Stimulated activated CD8-positive, alpha-beta memory T cell treated with anti-CD3 and anti-CD28 coated beads, Interleukin-12 subunit alpha, Interleukin-12 subunit beta, amount 100 ng/mL, for 1 hour (primary cell): ENCODE data around the gene CYP11A1.

Experiments
- DNase-seq: peaks from one replicate; pipeline ENCODE4 v3.0.0-alpha.2; 2020; ENCODE audit warnings: low read depth

The CYP11A1 gene

DNA sequence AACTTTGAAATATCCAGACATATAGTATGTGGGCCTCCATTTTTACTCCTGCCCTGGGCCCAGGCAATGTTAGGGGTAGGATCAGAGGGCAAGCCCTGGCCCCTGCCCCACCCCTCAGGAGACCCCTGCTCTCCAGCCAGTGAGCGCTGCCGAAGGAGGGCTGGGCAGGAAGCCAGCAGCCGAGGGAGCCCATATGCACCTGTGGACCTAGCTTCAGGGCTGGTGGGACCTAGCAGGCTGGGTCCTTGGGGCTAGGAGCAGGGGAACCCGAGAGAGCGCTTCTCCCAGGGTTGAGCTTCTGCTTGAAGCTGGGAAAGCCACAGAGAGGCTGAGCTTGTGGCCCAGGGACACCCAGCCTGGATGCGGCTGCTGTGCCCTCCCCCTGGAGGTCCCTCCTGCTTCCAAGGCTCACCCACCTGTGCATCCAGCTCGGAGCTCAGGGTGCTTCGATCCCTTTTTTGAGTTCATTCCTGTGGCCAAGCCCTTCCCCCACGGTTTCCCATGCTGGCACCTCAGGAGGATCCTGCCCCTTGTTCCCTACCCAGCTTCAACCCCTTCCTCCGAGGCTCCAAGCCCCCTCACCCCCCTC is 21.0 kb upstream of the CYP11A1 start:
- DNase-seq, result no peak

DNA sequence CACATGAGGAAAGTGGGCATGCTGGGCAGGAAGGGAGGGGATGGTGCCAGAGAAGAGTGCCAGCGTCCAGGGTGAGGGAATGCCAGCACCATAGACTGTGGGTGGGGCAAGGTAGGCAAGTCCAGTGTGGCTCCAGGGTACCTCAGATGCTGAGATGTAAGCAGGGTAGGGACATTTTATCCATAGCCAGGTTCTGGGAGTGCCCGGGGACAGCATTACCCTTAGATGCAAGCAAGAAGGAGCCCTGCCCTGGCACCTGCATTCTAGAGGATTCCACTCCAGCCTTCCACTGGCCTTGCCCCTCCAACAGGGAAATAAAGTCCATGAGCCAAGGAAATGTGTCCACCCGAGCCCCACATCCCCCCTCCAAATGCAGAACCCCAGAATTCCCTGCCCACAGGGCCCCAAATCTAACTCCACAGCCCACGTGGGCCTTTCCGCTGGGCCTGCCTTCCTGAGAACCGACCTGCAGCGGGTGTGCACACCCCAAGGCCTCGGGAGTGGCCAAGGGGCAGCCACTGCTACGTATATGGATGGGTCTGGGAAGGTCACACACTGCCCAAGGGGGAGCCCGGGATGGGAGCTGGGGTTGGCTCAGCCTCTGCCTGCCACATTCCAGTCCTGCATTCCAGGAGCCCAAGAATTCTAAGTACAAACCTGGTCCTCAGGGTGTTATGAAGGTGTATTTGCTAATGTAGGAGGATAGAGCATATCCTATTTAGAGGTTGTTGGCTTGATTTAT is 20.3 kb upstream of the CYP11A1 start:
- no peak for DNase-seq

DNA sequence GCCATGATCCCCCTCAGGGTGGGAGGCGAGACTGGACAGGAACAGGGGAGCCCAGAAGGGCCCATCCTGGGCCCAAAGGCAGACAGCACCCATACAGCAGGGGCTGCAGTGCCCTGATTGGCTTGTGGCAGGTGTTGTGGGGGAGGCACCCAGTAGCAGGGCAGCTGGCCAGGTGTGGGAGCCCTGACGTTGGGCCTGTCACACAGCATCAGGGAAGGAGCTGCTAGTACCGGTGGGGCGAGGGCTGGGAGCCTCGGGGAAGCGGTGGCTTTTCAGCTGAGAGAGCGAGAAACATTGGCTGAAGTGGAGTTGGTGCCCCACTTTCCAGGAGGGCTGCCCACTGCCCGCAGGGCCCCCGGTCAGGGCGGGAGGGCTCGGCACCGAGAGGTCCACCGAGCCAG is 19.7 kb upstream of the CYP11A1 start:
- DNase-seq, result no peak

DNA sequence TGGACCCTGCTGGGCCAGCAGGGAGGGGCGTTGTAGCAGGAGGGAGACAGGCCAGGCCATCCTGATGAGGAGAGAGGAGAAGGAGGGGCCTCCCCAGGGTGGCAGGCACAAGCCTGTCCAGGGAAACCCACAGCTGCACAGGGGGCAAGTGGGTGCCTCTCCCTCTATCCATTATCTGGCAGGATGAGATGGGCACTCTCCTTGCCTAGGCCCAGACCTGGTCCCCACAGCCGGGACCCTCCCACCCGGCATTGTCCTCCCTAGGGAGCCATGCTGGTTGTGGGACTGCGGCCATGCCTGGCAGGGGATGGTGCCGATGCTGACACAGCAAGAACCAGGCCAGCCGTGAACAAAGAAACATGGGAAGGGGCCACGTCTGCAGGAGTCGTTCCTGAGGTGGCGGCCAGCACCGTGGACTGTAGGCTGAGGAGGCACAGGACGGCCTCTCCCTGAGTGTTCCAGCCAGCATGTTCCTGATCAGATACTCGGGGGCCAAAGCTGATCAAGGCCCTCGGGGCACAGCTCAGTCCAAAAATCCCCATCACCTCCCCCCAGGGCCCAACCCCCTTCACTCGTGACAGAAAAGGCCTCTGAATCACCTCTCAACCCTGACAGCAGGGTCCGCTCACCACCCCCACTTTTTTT is 19.2 kb upstream of the CYP11A1 start:
- DNase-seq, result no peak

DNA sequence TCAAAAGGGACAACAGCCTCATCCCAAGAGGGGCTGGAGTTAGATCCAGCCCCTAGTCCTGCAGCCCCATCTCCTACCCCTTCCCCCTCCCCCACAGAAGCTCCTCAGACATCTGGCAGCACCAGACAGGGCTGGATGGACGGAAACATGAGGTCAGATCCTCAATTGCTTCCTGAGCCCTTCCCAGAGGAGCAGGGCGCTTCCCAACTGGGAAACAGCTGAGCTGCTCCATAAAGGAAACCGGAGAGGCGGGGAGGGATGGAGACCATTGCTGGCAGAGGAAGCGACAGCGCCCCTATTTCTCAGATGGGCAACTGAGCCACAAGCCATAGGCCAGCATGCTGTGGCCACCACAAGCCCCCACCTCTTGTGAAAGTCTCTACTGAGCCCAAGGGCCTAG is 18.3 kb upstream of the CYP11A1 start:
- DNase-seq, result no peak

DNA sequence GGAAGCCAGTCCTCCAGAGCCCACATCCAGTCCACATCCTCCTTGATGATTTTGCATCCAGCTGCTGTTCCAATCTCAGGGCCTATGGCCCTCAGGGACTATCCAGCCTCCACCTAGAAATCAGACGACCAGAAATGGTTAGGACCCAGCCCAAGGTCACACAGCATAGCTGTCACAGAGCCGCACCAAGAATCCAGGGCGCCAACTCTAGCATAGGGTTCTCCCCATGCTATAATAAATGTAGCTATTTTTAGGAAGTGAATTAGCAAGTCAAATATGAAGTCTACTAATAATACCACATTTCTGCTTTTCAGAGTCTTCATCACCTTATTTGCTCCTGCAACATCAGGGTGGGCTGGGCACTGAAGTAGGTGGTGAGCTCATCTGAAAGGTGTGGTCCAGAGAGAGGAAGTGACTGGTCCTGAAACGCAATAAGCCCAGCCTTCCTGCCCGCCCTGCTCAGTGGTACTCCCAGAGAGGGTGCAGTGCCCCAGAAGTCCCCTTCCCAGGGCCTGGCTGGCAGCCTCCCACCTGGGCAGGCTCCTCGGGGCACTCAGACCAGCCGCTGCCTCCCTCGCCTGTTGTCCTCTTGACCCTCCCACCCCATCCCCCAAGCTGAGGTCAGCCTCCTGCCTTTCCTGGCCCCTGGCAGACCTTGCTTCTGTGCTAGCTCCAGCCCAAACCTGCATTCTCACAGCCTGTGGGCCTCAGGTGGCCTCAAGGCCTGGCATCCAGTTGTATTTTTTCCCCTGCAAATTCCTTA is 17.6 kb upstream of the CYP11A1 start:
- DNase-seq, result peak; percentile 34

DNA sequence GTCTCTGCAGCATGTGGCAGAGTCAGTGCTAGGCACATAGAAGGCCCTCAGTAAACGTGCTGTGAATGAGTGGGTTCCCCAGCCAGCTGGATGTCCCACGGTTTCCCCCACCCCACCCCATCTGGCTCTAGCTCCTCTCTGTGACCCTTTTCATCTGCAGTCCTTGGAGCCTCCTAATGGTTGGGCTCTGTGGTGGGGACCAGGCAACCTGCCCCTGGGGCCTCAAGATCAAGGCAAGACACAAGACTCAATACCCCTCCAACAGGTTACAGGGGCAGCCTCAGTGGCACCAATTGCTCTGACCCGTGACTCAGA is 17.1 kb upstream of the CYP11A1 start:
- no peak for DNase-seq

DNA sequence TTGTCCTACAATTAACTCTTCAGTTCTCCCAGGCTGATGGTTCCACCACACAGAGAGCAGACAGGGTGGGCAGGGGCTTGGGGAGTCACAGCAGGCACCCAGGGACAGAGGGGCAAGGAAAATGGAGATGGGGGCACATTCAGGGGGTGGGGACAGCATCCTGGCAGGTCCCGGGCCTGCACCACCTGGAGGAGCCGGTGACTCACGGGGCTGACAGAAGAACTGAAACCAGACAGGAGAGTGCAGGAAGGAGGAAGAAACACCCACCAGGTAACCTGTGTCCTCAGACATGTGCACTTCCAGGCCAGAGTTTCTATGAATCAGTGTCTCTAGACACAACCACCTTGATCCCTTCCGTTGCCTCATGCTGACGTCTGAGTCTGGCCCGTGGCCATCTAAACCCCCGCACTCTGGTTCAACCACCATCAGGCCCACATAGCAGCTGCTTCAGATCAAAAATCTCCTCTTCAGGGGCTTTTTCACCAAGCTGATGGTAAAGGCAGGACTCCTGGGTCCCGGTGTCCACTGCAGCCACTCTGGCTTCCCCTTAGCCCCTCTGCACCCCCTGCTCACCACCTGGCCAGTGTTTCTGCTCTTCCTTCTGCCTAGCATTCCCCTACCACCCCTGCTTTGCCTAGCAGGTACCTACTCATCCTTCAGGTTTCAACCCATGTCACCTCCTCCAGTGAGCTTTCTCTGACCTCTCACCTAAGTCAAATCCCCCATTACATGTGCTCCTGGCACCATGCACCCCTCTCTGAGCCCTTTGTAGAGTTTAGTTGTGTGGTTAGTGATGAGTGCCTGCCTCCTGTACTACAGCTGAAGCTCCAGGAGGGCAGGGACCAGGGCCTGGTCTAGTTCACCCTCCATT is 16.5 kb upstream of the CYP11A1 start:
- DNase-seq, result peak; percentile 45

DNA sequence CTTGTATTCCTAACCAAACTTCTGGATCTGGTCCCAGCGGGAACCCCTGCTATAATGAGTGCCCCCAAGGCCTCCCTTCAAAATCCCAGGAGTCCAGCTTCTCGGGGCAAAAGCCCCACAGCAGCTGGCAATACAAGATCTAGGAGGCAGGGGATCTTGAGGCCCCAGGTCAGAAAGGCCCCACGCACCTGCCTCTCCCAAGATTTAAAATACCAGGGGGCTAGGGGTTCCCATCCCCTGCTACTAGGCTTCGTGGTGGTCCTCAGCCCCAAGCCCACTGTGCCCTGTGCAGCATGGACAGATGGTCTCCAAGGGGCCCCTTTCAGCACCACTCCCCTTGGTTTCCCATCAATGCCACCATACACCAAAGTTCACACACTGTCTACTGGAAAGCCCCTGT is 15.8 kb upstream of the CYP11A1 start:
- no peak for DNase-seq

DNA sequence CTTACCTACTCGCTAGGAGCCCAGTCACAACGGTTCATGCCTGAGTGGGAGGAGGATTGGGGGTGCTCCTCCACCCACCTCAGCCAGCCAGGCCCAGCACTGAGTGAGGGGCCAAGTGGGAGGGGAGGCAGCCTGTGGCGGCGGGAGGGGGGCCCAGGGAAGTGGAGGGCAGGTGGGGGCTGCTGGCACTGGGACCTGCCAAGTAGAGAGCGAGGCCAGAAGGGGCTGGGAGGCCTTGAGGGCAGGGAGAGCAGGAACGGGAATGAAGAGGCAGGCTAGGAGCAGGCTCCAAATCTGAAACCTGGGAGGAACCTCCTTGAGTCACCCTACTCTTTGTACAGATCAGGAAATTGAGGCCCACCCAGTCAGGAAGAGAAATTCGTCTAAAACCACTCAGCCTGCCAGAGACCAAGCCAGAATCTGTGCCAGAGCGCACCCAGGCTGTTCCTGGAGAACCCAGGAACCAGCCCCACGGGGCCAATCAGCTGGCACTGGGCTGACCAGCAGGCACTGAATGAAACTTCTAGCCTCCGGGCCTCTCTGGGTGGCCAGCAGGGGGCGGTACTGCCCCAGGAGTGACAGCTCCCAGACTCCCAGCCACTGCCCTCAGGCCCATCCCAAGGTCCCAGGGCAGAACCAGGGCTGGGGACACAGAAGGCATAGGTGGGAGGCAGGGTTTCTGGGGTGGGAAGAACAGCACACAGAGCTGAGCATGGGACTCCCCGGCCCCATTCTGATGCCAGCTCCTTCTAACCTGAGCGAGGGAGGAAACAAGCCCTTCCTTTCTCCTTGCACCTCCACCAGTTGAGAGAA is 14.8 kb upstream of the CYP11A1 start:
- peak; percentile 67 for DNase-seq

DNA sequence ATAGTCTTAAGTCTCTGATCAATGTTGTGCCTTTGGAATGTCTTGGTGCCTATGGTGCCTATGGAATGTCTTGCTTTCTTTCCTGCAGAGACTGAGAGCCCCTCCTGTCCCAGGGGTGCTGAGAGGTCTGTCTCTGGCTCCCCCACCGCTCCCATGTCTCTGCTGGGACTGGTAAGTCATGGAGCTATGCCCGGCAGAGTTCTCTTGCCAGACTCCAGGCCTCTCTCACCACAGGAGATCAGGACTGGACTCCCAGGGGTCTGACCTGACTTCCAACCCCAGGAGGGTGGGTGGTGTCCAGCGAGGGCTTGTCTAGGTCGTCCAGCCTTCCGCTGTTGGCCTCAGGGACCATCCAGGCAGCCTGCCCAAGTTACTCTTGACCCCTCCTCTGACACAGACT is 14.0 kb upstream of the CYP11A1 start:
- no peak for DNase-seq

DNA sequence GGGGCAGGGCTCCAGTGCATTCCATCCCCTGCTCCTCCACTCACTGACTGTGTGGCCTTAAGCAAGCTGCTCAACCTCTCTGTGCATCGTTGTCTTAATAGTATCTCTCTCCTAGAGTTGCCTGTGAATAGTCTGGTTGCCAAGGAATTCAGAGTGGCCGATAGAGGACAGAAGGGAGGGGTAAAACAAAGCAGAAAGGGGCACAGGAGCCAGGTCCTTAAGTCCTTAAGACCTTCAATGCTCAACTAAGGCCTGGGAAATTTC is 13.7 kb upstream of the CYP11A1 start:
- no peak for DNase-seq

DNA sequence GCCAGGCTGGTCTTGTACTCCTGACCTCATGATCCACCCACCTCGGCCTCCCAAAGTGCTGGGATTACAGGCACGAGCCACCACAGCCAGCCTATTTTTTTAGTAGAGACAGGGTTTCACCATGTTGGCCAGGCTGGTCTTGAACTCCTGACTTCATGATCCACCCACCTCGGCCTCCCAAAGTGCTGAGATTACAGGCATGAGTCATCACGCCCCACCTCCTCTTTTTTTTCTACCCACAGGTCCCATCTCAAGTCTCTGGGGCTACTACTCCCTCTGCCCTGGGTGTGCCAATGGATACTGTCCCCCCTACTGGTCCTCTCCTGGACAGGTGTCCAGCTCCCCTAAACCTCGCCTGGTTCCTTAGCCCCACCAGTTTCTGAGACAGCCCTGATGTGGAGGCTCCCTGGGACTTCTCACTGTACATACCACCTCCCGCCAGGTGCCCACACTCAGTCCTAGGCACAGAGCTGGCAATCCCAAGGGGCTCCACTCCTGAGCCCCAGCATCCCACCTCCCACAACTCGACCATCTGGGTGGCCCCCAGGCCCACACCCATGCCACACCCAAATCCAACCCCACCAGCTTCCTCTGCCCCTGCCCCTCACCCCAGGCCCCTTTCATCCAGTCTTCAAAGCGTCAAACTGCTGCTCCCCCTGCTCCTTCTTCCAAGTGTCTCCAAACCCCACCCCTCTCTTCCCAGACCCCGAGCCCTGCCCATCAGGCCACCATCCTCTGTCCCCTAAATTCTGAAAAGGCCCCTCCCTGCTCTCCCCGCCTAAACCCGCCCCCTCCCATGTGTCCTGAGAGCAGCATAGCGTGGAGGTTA is 13.1 kb upstream of the CYP11A1 start:
- no peak for DNase-seq

DNA sequence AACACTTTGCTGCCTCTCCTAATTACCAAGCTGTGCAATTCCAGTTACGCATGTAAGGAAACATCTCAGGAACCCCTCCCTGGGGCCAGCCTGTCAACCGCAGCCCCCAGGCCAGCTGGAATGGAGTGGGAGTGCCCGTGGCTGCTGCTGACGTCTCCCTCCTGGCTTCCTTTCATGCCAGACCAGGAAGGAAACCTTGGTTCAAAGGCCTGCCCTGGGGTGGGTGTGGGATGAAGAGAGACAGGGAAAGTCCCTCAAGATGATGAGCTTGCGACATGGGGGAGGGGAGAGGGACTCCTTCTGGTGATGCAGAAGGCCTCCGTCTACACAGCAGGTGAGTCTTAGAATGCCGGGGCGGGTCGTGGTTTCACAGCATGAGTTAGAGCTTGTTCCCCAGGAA is 11.4 kb upstream of the CYP11A1 start:
- no peak for DNase-seq

DNA sequence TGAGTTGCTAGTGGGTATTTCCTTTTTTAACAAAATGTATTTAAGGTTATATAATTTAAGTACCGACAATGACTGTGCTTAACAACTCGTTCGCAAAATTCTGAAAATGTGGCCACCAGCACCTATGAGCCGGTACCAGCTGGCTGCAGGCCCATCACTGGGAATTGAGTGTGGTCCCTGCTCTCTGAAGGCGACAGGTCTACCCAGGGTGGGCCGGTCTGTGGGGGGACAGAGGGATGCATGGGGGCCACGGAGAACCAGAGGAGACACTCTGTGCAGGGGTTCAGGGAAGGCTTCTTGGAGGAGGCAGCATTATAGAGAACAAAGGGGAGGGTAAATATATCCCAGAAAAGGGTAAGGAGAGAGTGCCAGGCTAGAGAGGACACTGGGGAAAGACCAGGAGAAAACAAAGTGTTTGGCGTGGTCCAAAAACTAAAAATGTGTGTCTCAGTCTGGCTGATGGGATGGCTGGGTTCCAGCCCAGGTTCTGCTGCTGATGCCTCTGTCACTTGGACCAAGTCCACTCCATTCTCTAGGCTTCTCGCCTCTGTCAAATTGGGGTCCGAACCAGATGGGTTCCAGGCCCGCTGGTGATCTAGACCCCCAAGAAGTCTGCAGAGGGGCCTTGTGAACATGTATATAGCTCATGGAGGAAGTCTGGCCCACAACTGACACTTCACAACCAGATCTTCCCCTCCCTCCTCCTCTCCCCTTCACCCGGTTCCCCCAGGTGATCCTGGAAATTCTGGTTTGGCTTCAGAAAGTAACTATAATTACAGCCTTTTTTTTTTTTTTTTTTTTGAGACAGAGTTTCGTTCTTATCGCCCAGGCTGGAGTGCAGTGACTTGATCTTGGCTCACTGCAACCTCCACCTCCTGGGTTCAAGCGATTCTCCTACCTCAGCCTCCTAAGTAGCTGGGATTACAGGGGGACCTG is 10.7 kb upstream of the CYP11A1 start:
- no peak for DNase-seq

DNA sequence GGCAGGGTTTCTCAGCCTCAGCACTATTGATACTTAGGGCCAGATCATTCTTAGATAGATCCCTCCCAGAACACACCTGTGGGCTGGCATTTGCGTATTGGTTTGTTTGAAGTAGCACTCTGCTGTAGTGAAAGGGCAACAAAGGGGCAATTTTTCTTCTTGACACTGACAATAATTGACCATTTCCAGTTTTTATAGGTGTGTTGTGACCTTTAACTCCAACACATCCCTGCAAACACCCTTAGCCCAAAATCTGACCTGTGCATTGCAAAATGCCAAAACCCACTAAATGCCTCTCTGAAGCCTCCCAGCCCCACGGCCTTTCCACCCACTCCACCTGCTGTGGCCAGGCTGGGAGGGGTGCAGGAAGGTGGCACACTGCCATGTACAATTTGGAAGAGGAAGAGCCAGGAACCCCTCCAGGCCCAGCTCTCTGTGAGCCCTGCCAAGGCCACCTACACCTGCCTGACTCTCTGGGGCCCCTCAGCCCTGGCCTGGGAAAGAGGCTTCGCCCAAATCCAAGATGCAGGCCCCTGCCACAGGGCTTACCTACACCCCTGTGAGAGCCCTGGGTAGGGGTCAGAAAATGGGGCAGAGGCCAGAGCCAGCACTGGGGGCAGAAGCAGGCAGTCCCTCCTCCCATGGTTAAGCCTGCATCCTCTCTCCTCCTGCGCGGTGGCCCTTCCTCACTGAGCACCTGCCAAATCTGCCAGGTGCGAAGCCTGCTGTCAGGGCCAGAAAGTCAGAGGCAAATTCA is 9.6 kb upstream of the CYP11A1 start:
- no peak for DNase-seq

DNA sequence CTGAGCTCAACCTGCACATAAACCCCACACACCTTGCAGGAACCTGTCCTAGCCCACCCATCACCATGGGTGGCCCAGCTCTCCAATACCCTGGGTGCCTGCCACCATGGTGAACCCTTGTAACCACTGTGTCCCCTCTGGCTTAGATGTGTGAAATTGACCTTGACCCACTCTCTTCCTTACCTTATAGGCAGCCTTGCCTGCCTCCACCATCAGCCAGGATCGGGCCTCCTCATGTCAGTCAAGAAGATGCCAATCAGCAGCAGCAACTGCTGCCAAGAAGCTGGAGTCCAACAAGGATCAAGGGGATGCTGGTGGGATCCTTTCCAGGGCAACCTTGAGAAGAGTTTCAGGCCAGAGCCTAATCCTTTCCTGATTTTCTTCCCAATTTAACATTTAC is 8.8 kb upstream of the CYP11A1 start:
- DNase-seq, result no peak

DNA sequence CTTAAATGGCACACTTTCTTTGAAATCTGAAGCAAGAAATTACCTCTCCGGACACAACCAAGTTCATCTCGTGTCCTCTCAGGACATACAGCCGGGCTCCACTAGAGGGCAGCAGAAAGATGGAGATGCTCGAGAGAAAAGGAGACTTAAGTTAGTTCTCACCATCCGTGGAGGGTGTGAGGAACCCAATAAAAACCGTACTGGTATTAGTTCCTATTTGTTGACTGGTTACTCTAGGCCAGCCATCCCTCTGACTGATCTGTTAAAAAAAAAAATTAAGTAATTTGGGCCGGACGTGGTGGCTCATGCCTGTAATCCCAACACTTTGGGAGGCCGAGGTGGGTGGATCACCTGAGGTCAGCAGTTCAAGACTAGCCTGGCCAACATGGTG is 7.9 kb upstream of the CYP11A1 start:
- peak; percentile 76 for DNase-seq
